HG02759 (cell line): ENCODE measurements around the gene P2RY2.

ENCODE experiments used
- ATAC-seq: cut with Tn5 transposase; IDR thresholded peaks from one replicate; pipeline ENCODE4 v1.9.1; 2021; ENCODE audit warnings: mild to moderate bottlenecking, moderate library complexity; ENCODE audit not compliant: unreplicated experiment

P2RY2 gene

GRCh38 chr11:73203790-73204189, 14.3 kb upstream of the P2RY2 start:
- ATAC-seq, result no peak

GRCh38 chr11:73204711-73205121, 13.4 kb upstream of the P2RY2 start:
- no peak for ATAC-seq

GRCh38 chr11:73205661-73206343, 12.3 kb upstream of the P2RY2 start:
- ATAC-seq, result no peak

- no peak for ATAC-seq
These were observed 11.3 kb upstream of the P2RY2 start for GRCh38 chr11:73206801-73207200.

- ATAC-seq, result no peak
These were observed 8.2 kb upstream of the P2RY2 start for GRCh38 chr11:73209892-73210291.

GRCh38 chr11:73210916-73211667, 7.0 kb upstream of the P2RY2 start:
- no peak for ATAC-seq

GRCh38 chr11:73213196-73214143, 4.6 kb upstream of the P2RY2 start:
- ATAC-seq, result no peak

GRCh38 chr11:73215191-73216134, 2.6 kb upstream of the P2RY2 start:
- no peak for ATAC-seq

- no peak for ATAC-seq
These were observed 1.6 kb upstream of the P2RY2 start for GRCh38 chr11:73216465-73216864.

- ATAC-seq, result no peak
These were observed 811 bp upstream of the P2RY2 start for GRCh38 chr11:73217131-73217809.

- no peak for ATAC-seq
These were observed 323 bp upstream of the P2RY2 start for GRCh38 chr11:73217810-73218105.

- ATAC-seq, result no peak
These were observed 742 bp downstream of the P2RY2 start for GRCh38 chr11:73218830-73219215.

- ATAC-seq, result no peak
These were observed 1.6 kb downstream of the P2RY2 start for GRCh38 chr11:73219396-73220285.

- ATAC-seq, result no peak
These were observed 3.4 kb downstream of the P2RY2 start for GRCh38 chr11:73221451-73221850.

GRCh38 chr11:73221996-73222395, 3.9 kb downstream of the P2RY2 start:
- ATAC-seq, result no peak

- ATAC-seq, result no peak
These were observed 6.1 kb downstream of the P2RY2 start for GRCh38 chr11:73223998-73224730.

- ATAC-seq, result no peak
These were observed 7.1 kb downstream of the P2RY2 start for GRCh38 chr11:73225001-73225686.

- ATAC-seq, result no peak
These were observed 7.8 kb downstream of the P2RY2 start for GRCh38 chr11:73225851-73226250.
